A673 (cell line): Measurements from ENCODE around the gene DUOXA2. TPM values are rescaled to one million over a fixed set of nuclear protein-coding genes. Genes with fewer than 3 reads are reported as not detected.

ENCODE experiments used
- BruUV-seq: library from RNA; stranded (reverse); fragments of 400-500 nt; replicated peaks from 2 replicates; lab custom pipeline; 2021; lab: Mats Ljungman, UMichigan
- CTCF ChIA-PET: fragments of 300-600 bp; sonication (Branson Sonifier 250); formaldehyde crosslinking; loops from one replicate; lab custom pipeline; 2022; ENCODE audit warnings: antibody characterized with exemption; lab: Charles Lee
- POLR2A ChIA-PET: fragments of 300-600 bp; sonication (Branson Sonifier 250); formaldehyde crosslinking; loops from one replicate; lab custom pipeline; 2022; ENCODE audit warnings: antibody characterized with exemption; ENCODE audit not compliant: low non-redundant PET; lab: Charles Lee
- DNase-seq: peaks from one replicate; pipeline ENCODE4 v3.0.0-alpha.2; 2015; ENCODE audit warnings: low spot score
- H3K27ac ChIP-seq: fragments of 200-600 bp; sonication (generic); 2 replicates; pipeline ENCODE4 v1.5.1; 2016; ENCODE audit warnings: mixed run types, low read depth, mild to moderate bottlenecking, mixed read lengths, antibody characterized with exemption, low read length; ENCODE audit not compliant: poor library complexity, severe bottlenecking
- H3K27me3 ChIP-seq: fragments of 200-600 bp; sonication (generic); replicated peaks from 2 replicates; pipeline ENCODE4 v1.6.1; 2017; ENCODE audit warnings: mixed run types, low read depth, mild to moderate bottlenecking, mixed read lengths, antibody characterized with exemption, low read length; ENCODE audit not compliant: insufficient read depth, poor library complexity
- H3K36me3 ChIP-seq: fragments of 200-600 bp; sonication (generic); 2 replicates; pipeline ENCODE4 v1.6.1; 2016; ENCODE audit warnings: mixed run types, mild to moderate bottlenecking, mixed read lengths, antibody characterized with exemption, low read length; ENCODE audit not compliant: insufficient read depth, poor library complexity, severe bottlenecking
- H3K4me1 ChIP-seq: fragments of 200-600 bp; sonication (generic); 2 replicates; pipeline ENCODE4 v1.6.1; 2017; ENCODE audit warnings: mixed run types, mild to moderate bottlenecking, mixed read lengths, antibody characterized with exemption, low read length; ENCODE audit not compliant: insufficient read depth, poor library complexity, severe bottlenecking
- H3K4me3 ChIP-seq: fragments of 200-600 bp; sonication (generic); 2 replicates; pipeline ENCODE4 v1.5.1; 2016; ENCODE audit warnings: low read depth, mixed run types, mild to moderate bottlenecking, mixed read lengths, low read length; ENCODE audit not compliant: poor library complexity, severe bottlenecking
- H3K9me3 ChIP-seq: fragments of 200-600 bp; sonication (generic); 2 replicates; pipeline ENCODE4 v1.6.1; 2016; ENCODE audit warnings: mixed run types, low read depth, mild to moderate bottlenecking, mixed read lengths, antibody characterized with exemption, low read length; ENCODE audit not compliant: poor library complexity, severe bottlenecking
- EZH2 ChIP-seq: fragments of 200-600 bp; sonication (generic); IDR thresholded peaks from 2 replicates; pipeline ENCODE4 v1.6.1; 2017; ENCODE audit warnings: borderline replicate concordance, low read depth, mild to moderate bottlenecking, mixed read lengths, antibody characterized with exemption, low read length; ENCODE audit not compliant: poor library complexity, severe bottlenecking
- intact Hi-C: fragments of 100-400 bp; cut with micrococcal nuclease; formaldehyde crosslinking; loops from one replicate; pipeline ENCODE4 v1.10.0; 2022; ENCODE audit not compliant: unreplicated experiment
- total RNA-seq: library from RNA; stranded (reverse); gene quantifications from 2 replicates; pipeline ENCODE4 v1.2.3, GENCODE V29; 2021
- TF ChIP-seq, protein P1 (sequence below): fragments of 300-800, 200-600 bp; sonication (generic); conservative IDR thresholded peaks from 2 replicates; pipeline ENCODE4 v1.5.1; 2017; ENCODE audit warnings: low read depth, mild to moderate bottlenecking, antibody characterized with exemption, low read length, moderate library complexity, mixed read lengths

DUOXA2 gene
- total RNA-seq, 1 experiment from 2014 or later = not detected

DNA sequence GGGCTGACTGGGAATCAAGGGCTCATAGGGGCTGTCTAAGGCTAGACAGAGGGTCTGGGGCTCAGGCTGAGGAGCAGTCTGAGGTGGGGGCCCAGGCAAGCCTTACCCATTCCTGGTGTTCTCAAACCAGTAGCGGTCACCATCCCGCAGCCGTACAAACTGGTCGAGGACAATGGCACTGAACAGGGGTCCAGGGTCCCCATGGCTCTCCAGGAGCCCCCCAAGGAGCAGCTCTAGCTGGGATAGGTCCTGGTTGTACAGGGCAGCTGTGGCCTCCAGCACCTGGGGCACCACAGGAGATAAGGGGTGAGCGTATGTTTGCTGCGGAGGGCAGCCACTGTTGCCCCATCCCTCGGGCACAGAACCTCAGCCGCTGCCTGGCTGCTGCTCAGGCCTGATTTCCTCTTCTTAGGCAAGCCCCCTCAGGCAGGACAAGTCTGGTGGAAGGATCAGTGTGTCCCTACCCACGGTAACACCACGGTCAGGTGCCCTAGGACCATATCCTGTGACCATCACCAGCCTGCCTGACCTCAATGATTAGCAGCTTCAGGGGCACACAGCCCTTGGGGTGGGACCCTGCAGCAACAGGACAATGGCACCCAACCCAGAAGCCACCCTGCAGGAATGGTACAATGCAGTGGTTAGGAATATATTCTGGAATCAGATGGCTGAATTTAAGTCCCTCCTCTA lies 6.0 kb upstream of the DUOXA2 start:
- Histone ChIP-seq H3K9me3 (no peaks in the 10 kb centered on the region), H3K27me3 (peaks cover 14% of the 10 kb centered on the region), H3K4me3 (no peak overlapping the region), H3K36me3 (no peaks in the 10 kb centered on the region), H3K27ac (no peak overlapping the region), H3K4me1 (peaks cover 2% of the 10 kb centered on the region)
- DNase-seq = no peak
- intact Hi-C loops = no loop called here
- no TSS peak for BruUV-seq
- ChIA-PET CTCF (no interaction called here), POLR2A (no interaction called here)
- TF ChIP-seq, protein P1, sequence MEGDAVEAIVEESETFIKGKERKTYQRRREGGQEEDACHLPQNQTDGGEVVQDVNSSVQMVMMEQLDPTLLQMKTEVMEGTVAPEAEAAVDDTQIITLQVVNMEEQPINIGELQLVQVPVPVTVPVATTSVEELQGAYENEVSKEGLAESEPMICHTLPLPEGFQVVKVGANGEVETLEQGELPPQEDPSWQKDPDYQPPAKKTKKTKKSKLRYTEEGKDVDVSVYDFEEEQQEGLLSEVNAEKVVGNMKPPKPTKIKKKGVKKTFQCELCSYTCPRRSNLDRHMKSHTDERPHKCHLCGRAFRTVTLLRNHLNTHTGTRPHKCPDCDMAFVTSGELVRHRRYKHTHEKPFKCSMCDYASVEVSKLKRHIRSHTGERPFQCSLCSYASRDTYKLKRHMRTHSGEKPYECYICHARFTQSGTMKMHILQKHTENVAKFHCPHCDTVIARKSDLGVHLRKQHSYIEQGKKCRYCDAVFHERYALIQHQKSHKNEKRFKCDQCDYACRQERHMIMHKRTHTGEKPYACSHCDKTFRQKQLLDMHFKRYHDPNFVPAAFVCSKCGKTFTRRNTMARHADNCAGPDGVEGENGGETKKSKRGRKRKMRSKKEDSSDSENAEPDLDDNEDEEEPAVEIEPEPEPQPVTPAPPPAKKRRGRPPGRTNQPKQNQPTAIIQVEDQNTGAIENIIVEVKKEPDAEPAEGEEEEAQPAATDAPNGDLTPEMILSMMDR = no peak
- TF ChIP-seq EZH2 = no peak

DNA sequence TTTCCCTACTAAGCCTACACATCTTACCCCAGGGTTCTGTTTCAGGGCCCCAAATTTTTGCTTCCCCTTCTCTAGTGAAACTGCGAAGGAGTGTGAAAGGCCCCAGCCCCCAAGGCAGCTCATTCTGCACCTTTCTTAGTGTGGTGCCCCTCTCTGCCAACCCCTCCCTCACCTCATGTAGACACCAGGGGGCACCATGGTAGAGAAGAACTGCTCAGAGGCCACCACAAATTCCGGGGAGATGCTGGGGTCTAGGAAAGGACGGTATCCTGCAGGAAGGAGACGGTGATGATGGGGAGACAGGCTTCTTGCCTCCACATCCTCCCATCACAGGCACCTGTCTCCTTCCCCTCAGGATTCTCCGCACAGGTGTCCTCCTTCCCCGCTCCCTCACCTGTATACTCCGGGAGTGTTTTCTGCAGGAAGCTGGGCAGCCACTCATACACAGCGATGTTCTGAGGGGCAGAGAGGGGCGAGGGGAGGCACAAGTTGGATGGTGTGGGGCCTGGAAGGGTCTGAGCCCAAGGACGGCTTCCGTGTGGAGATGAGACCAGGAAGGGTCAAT lies 3.8 kb upstream of the DUOXA2 start:
- H3K27ac ChIP-seq = no peak overlapping the region
- TF ChIP-seq, protein P1 = peak; percentile 52
- TF ChIP-seq EZH2 = no peak
- H3K4me3 ChIP-seq = no peak overlapping the region
- CTCF ChIA-PET = interaction anchor here (0.6 kb wide), 1 partner anchor 29 kb away, joined by 3 read pairs; no protein-coding TSS in a partner anchor
- peak; percentile 19 for DNase-seq
- no TSS peak for BruUV-seq
- peaks cover 8% of the 10 kb centered on the region for H3K4me1 ChIP-seq
- intact Hi-C loops = loop anchor here (10.0 kb wide), 1 partner anchor 526 kb away; no protein-coding TSS in a partner anchor
- POLR2A ChIA-PET = no interaction called here
- no peaks in the 10 kb centered on the region for H3K9me3 ChIP-seq
- H3K36me3 ChIP-seq = no peaks in the 10 kb centered on the region
- H3K27me3 ChIP-seq = peaks cover 34% of the 10 kb centered on the region

DNA sequence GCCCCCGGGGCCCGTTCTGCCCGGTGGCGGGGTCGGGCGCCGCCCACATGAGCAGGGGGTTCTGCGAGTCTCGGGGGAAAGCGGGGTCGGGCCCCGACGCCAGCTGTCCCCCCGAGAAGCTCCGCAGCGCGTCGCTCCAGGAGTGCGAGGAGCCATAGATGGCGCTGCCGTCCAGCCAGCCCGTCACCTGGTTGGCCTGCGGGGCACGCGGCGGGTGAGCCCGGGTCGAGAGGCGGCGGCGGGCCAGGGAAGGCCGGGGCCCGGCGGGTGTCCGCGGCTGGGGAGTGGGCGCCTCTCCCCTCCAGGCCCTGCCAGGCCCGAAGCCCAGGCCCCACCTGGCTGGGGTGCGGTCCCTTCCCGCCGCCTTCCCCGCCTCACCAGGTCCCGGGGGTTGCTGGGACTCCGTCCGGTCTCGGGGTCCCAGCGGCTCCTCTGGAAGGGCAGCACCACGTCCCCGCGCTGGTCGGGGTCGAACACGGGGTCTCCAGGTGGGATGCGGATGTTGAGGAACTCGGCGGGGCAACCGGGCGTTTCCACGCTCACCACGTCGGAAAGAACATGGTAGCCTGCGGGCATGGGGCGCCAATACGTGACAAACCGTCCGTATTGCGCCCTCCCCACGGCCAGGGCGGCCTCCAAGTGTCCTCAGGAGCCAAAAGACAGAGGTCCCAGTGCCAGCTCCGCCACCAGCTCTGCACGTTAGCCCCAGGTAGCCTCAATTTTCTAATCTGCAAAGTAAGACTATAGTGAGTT lies 2.6 kb upstream of the DUOXA2 start:
- DNase-seq = no peak
- peaks cover 8% of the 10 kb centered on the region for H3K4me1 ChIP-seq
- TF ChIP-seq, protein P1 = no peak
- TF ChIP-seq EZH2 = no peak
- intact Hi-C loops = loop anchor here (10.0 kb wide), 1 partner anchor 527 kb away; no protein-coding TSS in a partner anchor
- ChIA-PET POLR2A (no interaction called here), CTCF (no interaction called here)
- H3K27ac ChIP-seq = no peak overlapping the region
- H3K27me3 ChIP-seq = peaks cover 34% of the 10 kb centered on the region
- H3K36me3 ChIP-seq = no peaks in the 10 kb centered on the region
- no peaks in the 10 kb centered on the region for H3K9me3 ChIP-seq
- BruUV-seq = no TSS peak
- no peak overlapping the region for H3K4me3 ChIP-seq
